SKM-1 (cell line): ENCODE data around the gene SAYSD1.

Experiments used
- DNase-seq: peaks from one replicate; lab custom pipeline; 2025; ENCODE audit not compliant: unreplicated experiment; lab: John Stamatoyannopoulos, UW

Gene SAYSD1

GRCh38 chr6:39108041-39108839 lies 6.7 kb downstream of the SAYSD1 start:
- DNase-seq: no peak

- no peak for DNase-seq
Observed at GRCh38 chr6:39107641-39108040, 7.3 kb downstream of the SAYSD1 start.

- DNase-seq: no peak
Observed at GRCh38 chr6:39107034-39107433, 8.0 kb downstream of the SAYSD1 start.

GRCh38 chr6:39104528-39104927 lies 10.5 kb downstream of the SAYSD1 start:
- DNase-seq: no peak

- no peak for DNase-seq
Observed at GRCh38 chr6:39102821-39103136, 12.2 kb downstream of the SAYSD1 start.

GRCh38 chr6:39102071-39102820 lies 12.7 kb downstream of the SAYSD1 start:
- DNase-seq: no peak

- no peak for DNase-seq
Observed at GRCh38 chr6:39100358-39100757, 14.6 kb downstream of the SAYSD1 start.

GRCh38 chr6:39095578-39095977 lies 19.4 kb downstream of the SAYSD1 start:
- no peak for DNase-seq

GRCh38 chr6:39093149-39093708 lies 21.8 kb downstream of the SAYSD1 start:
- DNase-seq: no peak

GRCh38 chr6:39092124-39092523 lies 22.9 kb downstream of the SAYSD1 start:
- DNase-seq: no peak

GRCh38 chr6:39091220-39091619 lies 23.8 kb downstream of the SAYSD1 start:
- DNase-seq: no peak

GRCh38 chr6:39090036-39090435 lies 24.9 kb downstream of the SAYSD1 start:
- no peak for DNase-seq

- DNase-seq: no peak
Observed at GRCh38 chr6:39088331-39088730, 26.7 kb downstream of the SAYSD1 start.

GRCh38 chr6:39087197-39087596 lies 27.8 kb downstream of the SAYSD1 start:
- no peak for DNase-seq

- no peak for DNase-seq
Observed at GRCh38 chr6:39086711-39087110, 28.3 kb downstream of the SAYSD1 start.

GRCh38 chr6:39086294-39086693 lies 28.7 kb downstream of the SAYSD1 start:
- no peak for DNase-seq

- no peak for DNase-seq
Observed at GRCh38 chr6:39085129-39085797, 29.7 kb downstream of the SAYSD1 start.

GRCh38 chr6:39084506-39084905 lies 30.5 kb downstream of the SAYSD1 start:
- DNase-seq: no peak

- no peak for DNase-seq
Observed at GRCh38 chr6:39083231-39083634, 31.8 kb downstream of the SAYSD1 start.

- DNase-seq: no peak
Observed at GRCh38 chr6:39082310-39082709, 32.7 kb downstream of the SAYSD1 start.

GRCh38 chr6:39080246-39080875 lies 34.6 kb downstream of the SAYSD1 start:
- DNase-seq: no peak
